Activated T-cell treated with anti-CD3 and anti-CD28 coated beads for 48 hours (primary cell): ENCODE data around the gene SP1.
"Not testable (repeated sequence)": the region's sequence is repeated elsewhere in the genome, so short reads cannot be mapped to it uniquely, and the experiment has no call there.

ENCODE experiments used
- DNase-seq: peaks from one replicate; pipeline ENCODE4 v3.0.0-alpha.2; 2020; ENCODE audit warnings: low read depth

The SP1 gene

DNA sequence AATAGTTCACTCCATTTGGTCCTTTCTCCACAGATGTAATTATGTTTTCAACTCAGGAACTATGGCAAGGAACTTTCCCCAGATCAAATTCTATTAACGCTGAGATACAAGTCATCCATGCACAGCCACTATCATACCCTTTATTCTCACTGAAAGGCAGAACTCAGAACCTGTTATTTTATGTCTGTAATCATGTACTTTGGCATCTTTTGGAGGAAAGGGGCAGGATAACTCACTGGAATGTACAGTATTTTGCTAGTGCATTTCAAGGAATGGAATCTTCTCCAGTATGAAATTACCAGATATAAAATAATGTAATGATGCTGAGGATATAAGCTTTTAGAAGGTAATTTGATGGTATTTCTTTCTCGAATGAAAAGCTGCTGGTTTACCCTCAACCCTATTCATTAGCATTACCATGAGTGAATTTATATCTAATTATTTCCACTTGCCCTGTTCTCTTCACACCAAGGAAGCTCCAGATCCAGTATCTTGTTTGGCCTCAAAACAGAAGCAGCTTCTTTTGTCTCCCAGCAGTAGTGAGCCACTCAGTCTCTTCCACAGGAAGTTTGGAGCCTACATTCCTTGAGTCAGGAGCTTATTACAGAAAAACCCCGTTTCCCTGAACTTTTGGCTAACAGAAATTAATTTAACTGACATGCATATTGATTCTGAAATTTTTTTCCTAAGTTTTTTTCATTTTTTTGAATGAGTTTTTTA is 33.7 kb downstream of the SP1 start:
- DNase-seq: no peak

- no peak for DNase-seq
These were observed 34.9 kb downstream of the SP1 start for GRCh38 chr12:53414756-53415417.

GRCh38 chr12:53415752-53416389 is 35.9 kb downstream of the SP1 start:
- DNase-seq: not testable (repeated sequence)

GRCh38 chr12:53417291-53417816 is 37.4 kb downstream of the SP1 start:
- DNase-seq: not testable (repeated sequence)

GRCh38 chr12:53418221-53418620 is 38.2 kb downstream of the SP1 start:
- DNase-seq: no peak

DNA sequence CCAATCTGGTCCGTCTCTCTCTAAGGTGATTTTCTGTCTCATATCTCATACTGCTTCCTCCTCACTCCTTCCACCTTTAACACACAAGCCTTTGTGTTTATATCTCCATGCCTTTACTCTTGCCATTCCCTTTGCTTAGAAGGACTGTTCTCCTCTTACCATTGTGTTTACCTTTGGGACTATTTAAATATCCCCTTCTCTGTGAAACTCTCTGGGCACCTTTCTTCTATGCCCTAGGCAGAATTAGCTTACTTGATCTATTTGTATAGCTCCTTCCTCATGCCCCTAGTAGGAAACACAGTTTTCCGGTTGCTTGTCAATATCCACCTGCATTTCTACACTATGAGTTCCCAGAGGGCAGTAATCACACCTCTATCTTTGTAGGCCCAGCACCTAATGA is 39.8 kb downstream of the SP1 start:
- DNase-seq: no peak

DNA sequence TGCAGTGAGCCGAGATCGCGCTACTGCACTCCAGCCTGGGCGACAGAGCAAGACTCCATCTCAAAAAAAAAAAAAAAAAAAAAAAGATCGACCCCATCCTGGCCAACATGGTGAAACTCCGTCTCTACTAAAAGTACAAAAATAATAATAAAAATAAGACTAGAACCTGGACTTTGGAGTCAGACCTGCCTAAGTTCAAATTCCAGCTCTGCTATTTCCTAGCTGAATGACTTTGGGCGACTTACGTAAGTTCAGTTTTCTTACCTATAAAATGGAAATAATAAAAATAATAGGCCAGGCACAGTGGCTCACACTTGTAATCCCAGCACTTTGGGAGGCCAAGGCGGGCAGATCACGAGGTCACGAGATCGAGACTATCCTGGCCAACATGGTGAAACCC is 42.3 kb downstream of the SP1 start:
- DNase-seq: not testable (repeated sequence)

DNA sequence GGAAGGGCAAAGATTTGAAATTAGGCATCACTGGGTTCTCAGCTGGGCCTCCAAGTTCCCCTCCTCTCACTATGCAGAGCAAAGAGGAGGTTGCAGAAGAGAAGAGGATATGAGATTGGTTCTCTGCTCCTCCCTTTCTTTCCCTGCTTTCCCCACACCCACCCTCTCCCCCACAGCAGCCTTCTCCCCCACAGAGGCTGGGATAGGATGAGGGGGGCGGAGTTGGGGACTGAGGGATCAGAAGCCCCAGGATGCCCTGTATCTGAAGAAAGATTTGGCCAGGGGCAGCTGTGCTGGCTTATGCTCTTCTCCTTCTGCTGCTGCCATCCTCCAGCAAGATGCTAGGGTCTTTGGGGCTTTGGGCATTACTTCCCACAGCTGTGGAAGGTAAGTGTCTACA is 43.6 kb downstream of the SP1 start, which contains the start of gene AMHR2:
Gene AMHR2, plus strand, starts transcription at position 259 of the 400 bp plus-strand sequence. Its CDS starts 80 bp downstream, at position 339.
- DNase-seq: no peak

GRCh38 chr12:53424626-53425514 is 44.9 kb downstream of the SP1 start:
- no peak for DNase-seq

DNA sequence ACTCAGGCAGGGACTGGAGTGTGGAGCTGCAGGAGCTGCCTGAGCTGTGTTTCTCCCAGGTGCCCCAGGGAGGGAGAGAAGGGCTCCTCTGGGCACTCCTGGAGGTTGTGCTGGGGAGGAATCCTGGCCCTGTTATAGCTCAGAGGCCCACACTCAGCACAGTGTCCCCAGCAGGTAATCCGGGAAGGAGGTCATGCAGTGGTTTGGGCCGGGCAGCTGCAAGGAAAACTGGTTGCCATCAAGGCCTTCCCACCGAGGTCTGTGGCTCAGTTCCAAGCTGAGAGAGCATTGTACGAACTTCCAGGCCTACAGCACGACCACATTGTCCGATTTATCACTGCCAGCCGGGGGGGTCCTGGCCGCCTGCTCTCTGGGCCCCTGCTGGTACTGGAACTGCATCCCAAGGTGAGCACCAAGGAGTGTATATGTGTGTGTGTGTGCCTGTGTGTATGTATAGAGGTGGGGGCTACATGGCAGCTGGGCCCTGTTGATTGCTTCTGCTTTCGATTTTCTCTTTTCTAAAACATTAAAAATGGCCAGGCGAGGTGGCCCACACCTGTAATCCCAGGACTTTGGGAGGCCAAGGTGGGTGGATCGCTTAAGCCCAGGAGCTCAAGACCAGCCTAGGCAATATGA is 45.7 kb downstream of the SP1 start:
- no peak for DNase-seq

- DNase-seq: peak; percentile 31
These were observed 48.1 kb downstream of the SP1 start for GRCh38 chr12:53427905-53428594.

GRCh38 chr12:53428741-53429140 is 48.8 kb downstream of the SP1 start:
- no peak for DNase-seq

GRCh38 chr12:53430116-53430515 is 50.1 kb downstream of the SP1 start:
- no peak for DNase-seq

DNA sequence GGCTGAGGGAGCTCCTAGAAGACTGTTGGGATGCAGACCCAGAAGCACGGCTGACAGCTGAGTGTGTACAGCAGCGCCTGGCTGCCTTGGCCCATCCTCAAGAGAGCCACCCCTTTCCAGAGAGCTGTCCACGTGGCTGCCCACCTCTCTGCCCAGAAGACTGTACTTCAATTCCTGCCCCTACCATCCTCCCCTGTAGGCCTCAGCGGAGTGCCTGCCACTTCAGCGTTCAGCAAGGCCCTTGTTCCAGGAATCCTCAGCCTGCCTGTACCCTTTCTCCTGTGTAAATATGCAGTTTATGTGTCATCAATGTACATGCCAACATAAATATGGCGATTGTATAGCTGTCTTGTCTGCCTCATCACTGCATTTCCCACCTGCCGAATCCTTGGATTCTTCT is 51.2 kb downstream of the SP1 start:
- DNase-seq: no peak

- DNase-seq: not testable (repeated sequence)
These were observed 55.4 kb downstream of the SP1 start for GRCh38 chr12:53435326-53435725.

DNA sequence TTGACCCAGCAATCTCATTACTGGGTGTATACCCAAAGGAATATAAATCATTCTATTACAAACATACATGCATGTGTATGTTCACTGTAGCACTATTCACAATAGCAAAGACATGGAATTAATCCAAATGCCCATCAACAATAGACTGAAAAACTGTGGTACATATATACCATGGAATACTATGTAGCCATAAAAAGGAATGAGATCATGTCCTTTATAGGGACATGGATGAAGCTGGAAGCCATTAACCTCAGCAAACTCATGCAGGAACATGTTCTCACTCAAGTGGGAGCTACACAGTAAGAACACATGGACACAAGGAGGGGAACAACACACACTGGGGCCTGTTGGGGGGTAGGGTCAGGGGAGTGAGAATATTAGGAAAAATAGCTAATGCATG is 59.6 kb downstream of the SP1 start:
- DNase-seq: not testable (repeated sequence)

- peak; percentile 98 for DNase-seq
These were observed 61.3 kb downstream of the SP1 start, which contains the start of gene PRR13 for GRCh38 chr12:53441040-53441833. PRR13 (plus strand) TSS chr12:53441734; CDS start chr12:53442715, 981 bp downstream.

- DNase-seq: no peak
These were observed 64.0 kb downstream of the SP1 start for GRCh38 chr12:53443955-53444354.

DNA sequence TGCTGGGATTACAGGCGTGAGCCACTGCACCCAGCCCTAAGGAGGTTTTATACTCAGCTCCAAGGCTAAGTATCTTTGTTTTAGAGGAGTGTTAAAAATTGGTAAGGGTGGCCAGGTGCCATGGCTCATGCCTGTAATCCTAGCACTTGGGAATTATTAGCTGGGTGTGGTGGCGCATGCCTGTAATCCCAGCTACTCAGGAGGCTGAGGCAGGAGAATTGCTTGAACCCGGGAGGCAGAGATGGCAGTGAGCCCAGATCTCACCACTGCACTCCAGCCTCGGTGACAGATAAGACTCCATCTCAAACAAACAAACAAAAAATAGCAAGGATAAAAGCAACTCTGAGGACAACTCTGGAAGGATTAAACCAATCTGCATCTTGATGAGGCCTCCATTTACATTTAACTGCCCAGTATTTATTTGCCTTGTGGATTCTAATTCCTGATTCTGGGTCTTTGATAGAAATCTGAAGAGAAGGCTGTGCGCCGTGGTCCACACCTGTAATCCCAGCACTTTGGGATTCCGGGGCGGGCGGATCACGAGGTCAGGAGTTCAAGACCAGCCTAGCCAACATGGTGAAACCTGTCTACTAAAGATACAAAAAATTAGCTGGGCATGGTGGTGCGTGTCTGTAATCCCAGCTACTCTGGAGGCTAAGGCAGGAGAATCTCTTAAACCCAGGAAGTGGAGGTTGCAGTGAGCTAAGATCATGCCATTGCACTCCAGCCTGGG is 64.8 kb downstream of the SP1 start:
- not testable (repeated sequence) for DNase-seq
